GM20431 (cell line): ENCODE data around the gene CADM3.

ENCODE experiments used
- in situ Hi-C: fragments of 300-500 bp; cut with MseI, MboI; formaldehyde crosslinking; loops from one replicate; pipeline ENCODE4 v1.15.0; 2020; ENCODE audit warnings: low sequenced_read_pairs; ENCODE audit not compliant: unreplicated experiment

Gene CADM3

GRCh38 chr1:159247266-159247665, 75.9 kb downstream of the CADM3 start:
- in situ Hi-C loops = no loop called here

DNA sequence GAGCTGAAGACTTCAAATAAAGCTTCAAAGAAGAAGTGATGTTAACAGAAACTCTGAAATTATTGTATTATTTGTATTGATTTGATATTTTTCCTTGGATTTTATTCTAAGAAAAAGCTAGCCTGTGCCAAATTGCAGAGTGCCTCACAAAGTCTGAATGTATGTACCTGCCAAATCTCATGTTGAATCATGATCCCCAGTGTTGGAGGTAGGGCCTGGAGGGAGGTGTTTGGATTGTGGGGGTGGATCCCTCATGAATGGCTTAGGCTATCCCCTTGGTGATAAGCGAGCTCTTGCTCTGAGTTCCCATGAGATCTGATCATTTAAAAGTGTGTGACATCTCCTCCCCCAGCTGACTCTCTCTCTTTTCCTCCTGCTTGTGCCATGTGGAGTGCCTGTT, 76.9 kb downstream of the CADM3 start:
- in situ Hi-C loops = no loop called here

DNA sequence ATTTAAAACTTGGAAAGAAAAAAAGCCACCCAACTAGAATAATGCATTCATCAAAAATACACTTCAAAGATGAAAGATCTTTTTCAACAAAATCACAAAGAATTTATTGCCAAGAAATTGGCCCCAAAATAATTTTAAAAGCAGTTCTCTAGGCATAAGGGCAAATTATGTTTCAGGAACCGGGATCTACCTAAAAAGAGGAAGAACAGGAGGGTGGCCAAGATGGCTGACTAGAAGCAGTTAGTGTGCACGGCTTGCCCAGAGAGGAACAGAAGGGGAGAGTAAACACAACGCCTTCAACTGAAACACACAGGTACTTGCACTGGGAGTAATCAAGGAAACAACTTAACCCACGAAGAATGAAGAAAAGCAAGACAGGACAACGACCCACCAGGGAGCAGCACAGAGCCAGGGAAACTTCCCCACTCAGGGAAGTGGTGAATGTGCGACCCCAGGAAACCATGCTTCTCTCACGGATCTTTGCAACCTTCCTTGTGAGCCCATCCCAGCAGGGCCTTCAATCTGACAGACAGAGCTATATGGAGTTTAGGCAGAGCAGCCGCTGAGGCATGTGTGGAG, 79.3 kb downstream of the CADM3 start:
- in situ Hi-C loops = no loop called here
